ENCODE measurements around the gene BOK.

- TF ChIP-seq TARDBP (IDR thresholded peaks at IDR 0.05; ENCODE audit: borderline replicate concordance) = no peak
- TF ChIP-seq GABPA (IDR thresholded peaks at IDR 0.05; ENCODE audit: low read depth) = no peak
Measured at GRCh38 chr2:241575624-241576292, 17.2 kb downstream of the BOK start.

Measured in GM12878 (cell line).